GM21447 (cell line): ENCODE results near the gene CCDC170.

ENCODE experiments used
- ATAC-seq: cut with Tn5 transposase; IDR thresholded peaks from one replicate; pipeline ENCODE4 v1.9.1; 2021; ENCODE audit not compliant: unreplicated experiment

Gene CCDC170

GRCh38 chr6:151616600-151616999 is 122.8 kb downstream of the CCDC170 start:
- ATAC-seq = no peak

GRCh38 chr6:151617539-151617938 is 123.7 kb downstream of the CCDC170 start:
- no peak for ATAC-seq

GRCh38 chr6:151618717-151619116 is 124.9 kb downstream of the CCDC170 start:
- ATAC-seq = no peak

- no peak for ATAC-seq
These were observed 126.4 kb downstream of the CCDC170 start for GRCh38 chr6:151620179-151620578.

GRCh38 chr6:151624071-151624470 is 130.3 kb downstream of the CCDC170 start:
- no peak for ATAC-seq

- ATAC-seq = no peak
These were observed 130.7 kb downstream of the CCDC170 start for GRCh38 chr6:151624481-151624880.

- no peak for ATAC-seq
These were observed 131.2 kb downstream of the CCDC170 start for GRCh38 chr6:151624900-151625536.

- ATAC-seq = no peak
These were observed 134.1 kb downstream of the CCDC170 start for GRCh38 chr6:151627689-151628444.

GRCh38 chr6:151629791-151630190 is 136.0 kb downstream of the CCDC170 start:
- no peak for ATAC-seq

GRCh38 chr6:151630387-151630786 is 136.6 kb downstream of the CCDC170 start:
- ATAC-seq = no peak

- no peak for ATAC-seq
These were observed 137.3 kb downstream of the CCDC170 start for GRCh38 chr6:151630991-151631655.

- ATAC-seq = no peak
These were observed 138.7 kb downstream of the CCDC170 start for GRCh38 chr6:151632415-151632987.

- no peak for ATAC-seq
These were observed 139.9 kb downstream of the CCDC170 start for GRCh38 chr6:151633526-151634335.

GRCh38 chr6:151634336-151634720 is 140.5 kb downstream of the CCDC170 start:
- no peak for ATAC-seq

GRCh38 chr6:151635741-151636140 is 141.9 kb downstream of the CCDC170 start:
- no peak for ATAC-seq

GRCh38 chr6:151637814-151638213 is 144.0 kb downstream of the CCDC170 start:
- ATAC-seq = no peak

GRCh38 chr6:151639750-151640149 is 145.9 kb downstream of the CCDC170 start:
- no peak for ATAC-seq

GRCh38 chr6:151641028-151641427 is 147.2 kb downstream of the CCDC170 start:
- no peak for ATAC-seq

- no peak for ATAC-seq
These were observed 154.3 kb downstream of the CCDC170 start for GRCh38 chr6:151647976-151648639.

GRCh38 chr6:151649835-151650234 is 156.0 kb downstream of the CCDC170 start:
- no peak for ATAC-seq
